Measurements from ENCODE around the gene MLXIP.

The MLXIP gene

GRCh38 chr12:122141911-122142725 lies 63.6 kb downstream of the MLXIP start:
- FAIRE-seq (no peak), DNase-seq (ENCODE audit: insufficient read length, low spot score) (no peak)

- FAIRE-seq (no peak), DNase-seq (ENCODE audit: insufficient read length, low spot score) (no peak)
Measured at GRCh38 chr12:122142857-122143256, 64.3 kb downstream of the MLXIP start.

GRCh38 chr12:122144885-122145284 lies 66.3 kb downstream of the MLXIP start:
- no peak for DNase-seq (ENCODE audit: insufficient read length, low spot score)
- no peak for FAIRE-seq

GRCh38 chr12:122145505-122146330 lies 67.2 kb downstream of the MLXIP start:
- no peak for FAIRE-seq
- DNase-seq (ENCODE audit: insufficient read length, low spot score), result no peak

GRCh38 chr12:122147514-122148290 lies 69.1 kb downstream of the MLXIP start:
- no peak for DNase-seq (ENCODE audit: insufficient read length, low spot score)
- FAIRE-seq, result no peak

GRCh38 chr12:122148657-122149056 lies 70.1 kb downstream of the MLXIP start:
- DNase-seq (ENCODE audit: insufficient read length, low spot score) (no peak), FAIRE-seq (no peak)

GRCh38 chr12:122150127-122150681 lies 71.6 kb downstream of the MLXIP start:
- no peak for DNase-seq (ENCODE audit: insufficient read length, low spot score)
- no peak for FAIRE-seq

- no peak for FAIRE-seq
Measured at GRCh38 chr12:122152754-122153153, 74.2 kb downstream of the MLXIP start.

GRCh38 chr12:122155705-122156104 lies 77.1 kb downstream of the MLXIP start:
- DNase-seq (ENCODE audit: insufficient read length, low spot score), result no peak
- no peak for FAIRE-seq

More at GRCh38 chr12:122152754-122153153, 74.2 kb downstream of the MLXIP start:
- DNase-seq (ENCODE audit: insufficient read length, low spot score), result no peak

- FAIRE-seq (no peak), DNase-seq (ENCODE audit: insufficient read length, low spot score) (no peak)
Measured at GRCh38 chr12:122158700-122159285, 80.2 kb downstream of the MLXIP start.

GRCh38 chr12:122159882-122160281 lies 81.3 kb downstream of the MLXIP start:
- FAIRE-seq, result no peak

GRCh38 chr12:122160761-122161160 lies 82.2 kb downstream of the MLXIP start:
- no peak for FAIRE-seq
- DNase-seq (ENCODE audit: insufficient read length, low spot score), result no peak

More at GRCh38 chr12:122159882-122160281, 81.3 kb downstream of the MLXIP start:
- DNase-seq (ENCODE audit: insufficient read length, low spot score), result no peak

- no peak for DNase-seq (ENCODE audit: insufficient read length, low spot score)
- no peak for FAIRE-seq
Measured at GRCh38 chr12:122161682-122162081, 83.1 kb downstream of the MLXIP start.

GRCh38 chr12:122162976-122163375 lies 84.4 kb downstream of the MLXIP start:
- DNase-seq (ENCODE audit: insufficient read length, low spot score), result no peak
- FAIRE-seq, result no peak

- FAIRE-seq (no peak), DNase-seq (ENCODE audit: insufficient read length, low spot score) (no peak)
Measured at GRCh38 chr12:122166422-122167349, 88.1 kb downstream of the MLXIP start.

- DNase-seq (ENCODE audit: insufficient read length, low spot score) (no peak), FAIRE-seq (no peak)
Measured at GRCh38 chr12:122167356-122167925, 88.9 kb downstream of the MLXIP start.

GRCh38 chr12:122168492-122168891 lies 89.9 kb downstream of the MLXIP start:
- FAIRE-seq (no peak), DNase-seq (ENCODE audit: insufficient read length, low spot score) (no peak)

GRCh38 chr12:122171399-122171798 lies 92.8 kb downstream of the MLXIP start:
- DNase-seq (ENCODE audit: insufficient read length, low spot score) (no peak), FAIRE-seq (no peak)

All from HTR-8/SVneo (cell line).